Stimulated activated CD4-positive, alpha-beta T cell treated with anti-CD3 and anti-CD28 coated beads, Interleukin-2, amount 100 ng/mL, for 48 hours (primary cell): Measurements from ENCODE around the gene AGPAT3.

Experiments used
- DNase-seq, 2 donors: peaks; one replicate each; pipeline ENCODE4 v3.0.0-alpha.2; 2020

The AGPAT3 gene

GRCh38 chr21:44035244-44035643, 170.2 kb downstream of the AGPAT3 start:
- no peak for DNase-seq
